ENCODE measurements around the gene ASB7.

- TF ChIP-seq CTCF (IDR thresholded peaks at IDR 0.05), result no peak
- no peak for TF ChIP-seq POLR2A (IDR thresholded peaks at IDR 0.05)
- no peak for TF ChIP-seq POLR2AphosphoS5 (IDR thresholded peaks at IDR 0.05)
These were observed 86.9 kb downstream of the ASB7 start for GRCh38 chr15:100689131-100689899.

All from suprapubic skin (tissue), 4 donors.